Kidney (tissue), 14 donors: Measurements from ENCODE around the gene P3H1. TPM values are rescaled to one million over a fixed set of nuclear protein-coding genes. Genes with fewer than 3 reads are reported as not detected.
A peak's percentile ranks its signal among the peaks of the same experiment; 100 is the strongest.

Experiments
- DNase-seq, 5 donors: peaks; one replicate each; pipeline ENCODE4 v3.0.0-alpha.2; 2013 to 2020
- FAIRE-seq: peaks from 2 replicates; lab custom pipeline; 2012; peaks lifted over from hg19 to GRCh38; lab: Jason Lieb, UNC
- H3K27ac ChIP-seq, 2 donors: one replicate each; pipeline ENCODE4 v1.7.0; 2013; ENCODE audit warnings: low read depth in 2 of 2, low read length in 2 of 2, inconsistent platforms in 1 of 2
- H3K27me3 ChIP-seq: one replicate; pipeline ENCODE4 v1.7.1; 2013; ENCODE audit warnings: low read length, inconsistent platforms; ENCODE audit not compliant: control insufficient read depth, insufficient read depth
- H3K36me3 ChIP-seq, 3 donors: one replicate each; pipeline versions ENCODE4 v1.7.0 to v1.7.1; 2013; ENCODE audit warnings: low read length in 3 of 3, control low read depth in 1 of 3, inconsistent platforms in 1 of 3; ENCODE audit not compliant: insufficient read depth in 3 of 3, control insufficient read depth in 2 of 3
- H3K4me1 ChIP-seq, 3 donors: one replicate each; pipeline versions ENCODE4 v1.7.0 to v1.7.1; 2013; ENCODE audit warnings: low read length in 3 of 3, inconsistent platforms in 1 of 3, low read depth in 1 of 3; ENCODE audit not compliant: control insufficient read depth in 2 of 3, insufficient read depth in 2 of 3
- H3K4me3 ChIP-seq, 3 donors: one replicate each; pipeline versions ENCODE4 v1.7.0 to v1.8.1; 2013; ENCODE audit warnings: low read length in 3 of 3, control low read depth in 1 of 3, inconsistent platforms in 1 of 3
- H3K9ac ChIP-seq, 3 donors: one replicate each; pipeline versions ENCODE4 v1.7.0 to v1.7.1; 2013; ENCODE audit warnings: low read length in 3 of 3, control low read depth in 1 of 3, inconsistent platforms in 1 of 3
- H3K9me3 ChIP-seq, 3 donors: one replicate each; pipeline versions ENCODE4 v1.7.0 to v1.7.1; 2013; ENCODE audit warnings: low read length in 3 of 3, control low read depth in 1 of 3, inconsistent platforms in 1 of 3; ENCODE audit not compliant: control insufficient read depth in 2 of 3, insufficient read depth in 1 of 3
- intact Hi-C: fragments of 100-400 bp; cut with DNase I; formaldehyde crosslinking; loops from one replicate; pipeline ENCODE4 v1.11.1; 2022
- polyA plus RNA-seq: library from polyadenylated mRNA; stranded (reverse); fragments of 350-450 nt; fragmentation: Illumina TruSeq; extraction: RNeasy Lipid Tissue Mini Kit (QIAGEN cat#74804); gene quantifications from one replicate; pipeline ENCODE4 v1.2.3, GENCODE V29; 2014; ENCODE audit warnings: low read depth, low replicate concordance; ENCODE audit not compliant: insufficient read depth
- total RNA-seq: library from RNA; stranded (reverse); fragmentation: NEBNext Ultra II Directional; extraction: Animal tissue kit (Norgen Biotek cat#: 25700); gene quantifications from one replicate; pipeline ENCODE4 v1.2.1, GENCODE V29; 2021
- TF ChIP-seq, protein P1 (sequence below): IDR thresholded peaks from 3 replicates; pipeline ENCODE4 v1.5.1; 2012; ENCODE audit warnings: mild to moderate bottlenecking, moderate library complexity, borderline replicate concordance; ENCODE audit not compliant: insufficient read depth; ENCODE audit errors: extremely low read depth
- donor health status: control.
- donor health status: control.
- donor health status: control.
- donor health status: control.
- donor health status: control.
- donor health status: DM: yes; HTN: yes; CAD: no.
- donor health status: Normal renal cell carcinoma (clear cell type).

Gene P3H1
- total and polyA plus RNA-seq, 2 donors from 2014 or later, result 19.0 to 29.7 TPM

- FAIRE-seq, result no peak
- no peak overlapping the region for H3K27ac ChIP-seq
- intact Hi-C loops, result no loop called here
Measured at GRCh38 chr1:42733415-42734200, 33.2 kb downstream of the P3H1 start.

DNA sequence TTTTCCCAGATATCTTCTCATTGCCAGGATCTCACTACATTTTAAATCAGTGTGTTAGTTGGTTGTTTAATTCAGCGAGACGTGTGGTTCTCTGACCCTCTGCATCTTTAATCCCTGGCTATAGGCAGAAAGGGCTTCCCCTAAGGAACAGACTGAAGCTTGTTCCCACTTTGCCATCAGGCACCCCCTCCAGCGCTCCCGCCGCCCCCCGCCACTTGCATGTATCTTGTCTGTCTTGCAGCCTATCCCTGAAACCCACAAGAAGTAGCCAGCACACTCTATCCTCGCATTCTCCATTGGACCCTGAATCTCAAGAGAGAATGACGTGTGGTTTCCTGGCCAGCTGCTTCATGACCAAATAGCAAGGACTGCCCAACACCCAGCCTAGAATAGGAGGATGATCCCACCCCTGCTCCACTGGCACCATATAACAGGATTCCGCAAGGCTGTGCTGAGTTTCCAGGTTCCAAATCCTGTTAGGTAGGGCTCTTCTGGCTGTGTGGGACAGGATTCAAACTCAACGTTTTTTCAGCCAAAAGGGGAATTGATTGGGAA lies 34.6 kb downstream of the P3H1 start:
- no peaks in the 10 kb centered on the region for H3K9me3 ChIP-seq
- H3K9ac ChIP-seq, result no peak overlapping the region
- no peak overlapping the region for H3K27ac ChIP-seq
- FAIRE-seq, result no peak
- H3K4me3 ChIP-seq, result no peak overlapping the region
- H3K36me3 ChIP-seq, result no peaks in the 10 kb centered on the region
- no peak for DNase-seq
- no peaks in the 10 kb centered on the region for H3K27me3 ChIP-seq
- intact Hi-C loops, result no loop called here
- no peaks in the 10 kb centered on the region for H3K4me1 ChIP-seq
- TF ChIP-seq, protein P1, sequence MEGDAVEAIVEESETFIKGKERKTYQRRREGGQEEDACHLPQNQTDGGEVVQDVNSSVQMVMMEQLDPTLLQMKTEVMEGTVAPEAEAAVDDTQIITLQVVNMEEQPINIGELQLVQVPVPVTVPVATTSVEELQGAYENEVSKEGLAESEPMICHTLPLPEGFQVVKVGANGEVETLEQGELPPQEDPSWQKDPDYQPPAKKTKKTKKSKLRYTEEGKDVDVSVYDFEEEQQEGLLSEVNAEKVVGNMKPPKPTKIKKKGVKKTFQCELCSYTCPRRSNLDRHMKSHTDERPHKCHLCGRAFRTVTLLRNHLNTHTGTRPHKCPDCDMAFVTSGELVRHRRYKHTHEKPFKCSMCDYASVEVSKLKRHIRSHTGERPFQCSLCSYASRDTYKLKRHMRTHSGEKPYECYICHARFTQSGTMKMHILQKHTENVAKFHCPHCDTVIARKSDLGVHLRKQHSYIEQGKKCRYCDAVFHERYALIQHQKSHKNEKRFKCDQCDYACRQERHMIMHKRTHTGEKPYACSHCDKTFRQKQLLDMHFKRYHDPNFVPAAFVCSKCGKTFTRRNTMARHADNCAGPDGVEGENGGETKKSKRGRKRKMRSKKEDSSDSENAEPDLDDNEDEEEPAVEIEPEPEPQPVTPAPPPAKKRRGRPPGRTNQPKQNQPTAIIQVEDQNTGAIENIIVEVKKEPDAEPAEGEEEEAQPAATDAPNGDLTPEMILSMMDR, result no peak

More at GRCh38 chr1:42733415-42734200, 33.2 kb downstream of the P3H1 start:
- no peaks in the 10 kb centered on the region for H3K4me1 ChIP-seq
- no peak overlapping the region for H3K9ac ChIP-seq
- no peaks in the 10 kb centered on the region for H3K9me3 ChIP-seq
- no peaks in the 10 kb centered on the region for H3K27me3 ChIP-seq
- H3K36me3 ChIP-seq, result no peaks in the 10 kb centered on the region
- DNase-seq, result peak in 1 of 5 donors; percentile 47
- TF ChIP-seq, protein P1, result no peak
- no peak overlapping the region for H3K4me3 ChIP-seq

GRCh38 chr1:42731585-42731984 lies 35.2 kb downstream of the P3H1 start:
- H3K36me3 ChIP-seq, result no peaks in the 10 kb centered on the region
- no peaks in the 10 kb centered on the region for H3K27me3 ChIP-seq
- FAIRE-seq (no peak), DNase-seq (no peak)
- intact Hi-C loops, result no loop called here
- TF ChIP-seq, protein P1, result no peak
- no peak overlapping the region for H3K9ac ChIP-seq
- H3K27ac ChIP-seq, result no peak overlapping the region
- no peaks in the 10 kb centered on the region for H3K9me3 ChIP-seq
- H3K4me1 ChIP-seq, result no peaks in the 10 kb centered on the region
- no peak overlapping the region for H3K4me3 ChIP-seq
